PC-3 (cell line): ENCODE results near the gene GMDS. TPM values are rescaled to one million over a fixed set of nuclear protein-coding genes. Genes with fewer than 3 reads are reported as not detected.

Experiments used
- ATAC-seq: fragments of 200-7000 bp; cut with Tn5 transposase; 2 replicates; pipeline ENCODE4 v1.9.1; 2020; ENCODE audit warnings: mild to moderate bottlenecking, moderate library complexity
- BruUV-seq: library from RNA; stranded (reverse); fragments of 400-500 nt; replicated peaks from 2 replicates; lab custom pipeline; 2021; lab: Mats Ljungman, UMichigan
- CTCF ChIA-PET: fragments of 300-600 bp; sonication (Branson Sonifier 250); formaldehyde crosslinking; loops from one replicate; lab custom pipeline; 2022; ENCODE audit warnings: antibody characterized with exemption; lab: Charles Lee
- POLR2A ChIA-PET: fragments of 300-600 bp; sonication (Branson Sonifier 250); formaldehyde crosslinking; loops from one replicate; lab custom pipeline; 2022; ENCODE audit warnings: antibody characterized with exemption; ENCODE audit not compliant: unreplicated experiment; lab: Charles Lee
- DNase-seq: peaks from one replicate; pipeline ENCODE4 v3.0.0-alpha.2; 2015
- H2AFZ ChIP-seq: fragments of 300-600 bp; sonication (generic); 2 replicates; pipeline ENCODE4 v1.6.0; 2016; ENCODE audit warnings: antibody characterized with exemption, low read length
- H3F3A ChIP-seq: fragments of 300-600 bp; sonication (generic); one replicate; pipeline ENCODE4 v1.6.0; 2017; ENCODE audit warnings: antibody characterized with exemption, low read length, control low read depth, mild to moderate bottlenecking; ENCODE audit not compliant: unreplicated experiment
- H3K27ac ChIP-seq: fragments of 300-600 bp; sonication (generic); 2 replicates; pipeline ENCODE4 v1.5.1; 2016; ENCODE audit warnings: mild to moderate bottlenecking, low read length
- H3K27me3 ChIP-seq: fragments of 300-600 bp; sonication (generic); 2 replicates; pipeline ENCODE4 v1.6.1; 2016; ENCODE audit warnings: low read length, mixed read lengths
- H3K36me3 ChIP-seq: fragments of 300-600 bp; sonication (generic); 2 replicates; pipeline ENCODE4 v1.6.1; 2016; ENCODE audit warnings: low read depth, mixed run types, low read length, mixed read lengths
- H3K4me1 ChIP-seq: fragments of 300-600 bp; sonication (generic); 2 replicates; pipeline ENCODE4 v1.5.1; 2016; ENCODE audit warnings: low read length; ENCODE audit not compliant: insufficient read depth
- H3K4me2 ChIP-seq: fragments of 300-600 bp; sonication (generic); 2 replicates; pipeline ENCODE4 v1.6.0; 2016; ENCODE audit warnings: low read length
- H3K4me3 ChIP-seq: fragments of 300-600 bp; sonication (generic); 2 replicates; pipeline ENCODE4 v1.5.1; 2016; ENCODE audit warnings: mild to moderate bottlenecking, low read length, mixed read lengths
- H3K79me2 ChIP-seq: fragments of 300-600 bp; sonication (generic); 2 replicates; pipeline ENCODE4 v1.6.1; 2017; ENCODE audit warnings: low read length, mixed read lengths
- H3K9ac ChIP-seq: fragments of 300-600 bp; sonication (generic); 2 replicates; pipeline ENCODE4 v1.6.0; 2016; ENCODE audit warnings: mild to moderate bottlenecking, low read length
- H3K9me2 ChIP-seq: fragments of 300-600 bp; sonication (generic); replicated peaks from 2 replicates; pipeline ENCODE4 v1.6.1; 2016; ENCODE audit warnings: mixed run types, low read length, mixed read lengths
- H3K9me3 ChIP-seq: fragments of 300-600 bp; sonication (generic); 2 replicates; pipeline ENCODE4 v1.6.1; 2016; ENCODE audit warnings: low read length, mixed read lengths
- H4K20me1 ChIP-seq: fragments of 300-600 bp; sonication (generic); 2 replicates; pipeline ENCODE4 v1.6.1; 2016; ENCODE audit warnings: low read length, mixed read lengths
- CTCF ChIP-seq: fragments of 300-600 bp; sonication (generic); conservative IDR thresholded peaks from 2 replicates; pipeline ENCODE4 v1.5.1; 2017; ENCODE audit warnings: antibody characterized with exemption, low read depth, mild to moderate bottlenecking, low read length
- EZH2 ChIP-seq: fragments of 300-600 bp; sonication (generic); IDR thresholded peaks from one replicate; pipeline ENCODE4 v1.6.1; 2017; ENCODE audit warnings: antibody characterized with exemption, mild to moderate bottlenecking, low read length; ENCODE audit not compliant: unreplicated experiment
- EZH2phosphoT487 ChIP-seq: fragments of 300-600 bp; sonication (generic); IDR thresholded peaks from 2 replicates; pipeline ENCODE4 v1.6.1; 2018; ENCODE audit warnings: mild to moderate bottlenecking, antibody characterized with exemption, low read length, borderline replicate concordance
- intact Hi-C: fragments of 100-400 bp; cut with micrococcal nuclease; formaldehyde crosslinking; loops from 2 replicates; pipeline ENCODE4 v1.9.0; 2023
- total RNA-seq: library from RNA; depleted of rRNA; stranded (reverse); fragments of >200 nt; gene quantifications from 2 replicates; pipeline ENCODE4 v1.2.3, GENCODE V29; 2014

Gene GMDS
- total RNA-seq, 1 experiment from 2014 or later = 18.3 TPM

GRCh38 chr6:1577896-1578745, 667.3 kb downstream of the GMDS start:
- POLR2A ChIA-PET = no interaction called here

GRCh38 chr6:1577146-1577680, 668.2 kb downstream of the GMDS start:
- intact Hi-C loops = no loop called here
- Histone ChIP-seq H3K27ac (no peak overlapping the region), H4K20me1 (no peaks in the 10 kb centered on the region), H2AFZ (no peak overlapping the region), H3F3A (no peaks in the 10 kb centered on the region), H3K9me3 (no peaks in the 10 kb centered on the region), H3K27me3 (peaks cover 9% of the 10 kb centered on the region; the same call in 1 of the 2 replicates), H3K4me3 (no peak overlapping the region), H3K4me2 (no peak overlapping the region), H3K79me2 (no peaks in the 10 kb centered on the region), H3K9me2 (no peaks in the 10 kb centered on the region), H3K4me1 (no peaks in the 10 kb centered on the region), H3K36me3 (no peaks in the 10 kb centered on the region), H3K9ac (no peak overlapping the region)
- ChIA-PET CTCF (interaction anchor here (0.6 kb wide), 1 partner anchor 34 kb away, joined by 4 read pairs; no protein-coding TSS in a partner anchor), POLR2A (no interaction called here)
- ATAC-seq = no peak
- DNase-seq = no peak
- BruUV-seq = no TSS peak
- no peak for TF ChIP-seq CTCF

More at GRCh38 chr6:1577896-1578745, 667.3 kb downstream of the GMDS start:
- TF ChIP-seq EZH2phosphoT487 (no peak), CTCF (no peak), EZH2 (no peak)
- H3K4me1 ChIP-seq = no peaks in the 10 kb centered on the region
- no peak overlapping the region for H3K27ac ChIP-seq
- H3K27me3 ChIP-seq = peaks cover 9% of the 10 kb centered on the region; the same call in 1 of the 2 replicates
- H3K4me3 ChIP-seq = no peak overlapping the region
- H3K4me2 ChIP-seq = no peak overlapping the region
- H4K20me1 ChIP-seq = no peaks in the 10 kb centered on the region
- H3K9me3 ChIP-seq = no peaks in the 10 kb centered on the region
- H2AFZ ChIP-seq = no peak overlapping the region
- H3K79me2 ChIP-seq = no peaks in the 10 kb centered on the region
- no peaks in the 10 kb centered on the region for H3F3A ChIP-seq
- DNase-seq = no peak
- CTCF ChIA-PET = no interaction called here
- ATAC-seq = no peak
- H3K36me3 ChIP-seq = no peaks in the 10 kb centered on the region
- intact Hi-C loops = no loop called here
- H3K9me2 ChIP-seq = no peaks in the 10 kb centered on the region
- no peak overlapping the region for H3K9ac ChIP-seq
- no TSS peak for BruUV-seq

GRCh38 chr6:1576711-1577110, 668.7 kb downstream of the GMDS start:
- Histone ChIP-seq H3K9ac (no peak overlapping the region), H3K4me2 (no peak overlapping the region), H3K9me2 (no peaks in the 10 kb centered on the region), H3K4me1 (no peaks in the 10 kb centered on the region), H3F3A (no peaks in the 10 kb centered on the region), H3K79me2 (no peaks in the 10 kb centered on the region), H2AFZ (no peak overlapping the region), H3K27me3 (peaks cover 9% of the 10 kb centered on the region; the same call in 1 of the 2 replicates), H3K9me3 (no peaks in the 10 kb centered on the region), H3K4me3 (no peak overlapping the region), H3K36me3 (no peaks in the 10 kb centered on the region), H4K20me1 (no peaks in the 10 kb centered on the region), H3K27ac (no peak overlapping the region)
- POLR2A ChIA-PET = no interaction called here
- intact Hi-C loops = no loop called here
- CTCF ChIA-PET = no interaction called here
- no TSS peak for BruUV-seq
- no peak for ATAC-seq
- no peak for DNase-seq
- TF ChIP-seq CTCF (no peak), EZH2 (no peak), EZH2phosphoT487 (no peak)
